ENCODE measurements around the gene INPP5A. TPM values are rescaled to one million over a fixed set of nuclear protein-coding genes. Genes with fewer than 3 reads are reported as not detected.
A peak's percentile ranks its signal among the peaks of the same experiment; 100 is the strongest.

Gene INPP5A
- total and polyA plus RNA-seq, 4 donors, result 37.7 to 112 (median 54.9) TPM

DNA sequence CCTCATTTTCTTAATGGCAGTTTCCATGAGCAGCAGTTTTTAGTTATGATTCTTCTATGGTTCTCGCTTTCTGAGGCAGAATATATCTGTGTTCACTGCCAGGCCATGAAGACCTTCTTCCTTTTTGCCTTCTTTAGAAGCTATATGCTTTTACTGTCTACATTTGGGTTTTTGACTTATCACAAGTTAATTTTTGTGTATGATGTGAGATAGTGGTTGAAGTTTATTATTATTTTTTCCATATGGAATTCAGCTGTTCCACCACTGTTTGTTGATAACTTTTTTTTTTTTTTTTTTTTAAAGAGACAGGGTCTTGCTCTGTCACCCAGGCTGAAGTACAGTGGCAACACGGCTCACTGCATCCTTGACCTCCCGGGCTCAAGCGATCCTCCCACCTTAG, 44.5 kb downstream of the INPP5A start:
- no peak overlapping the region for H3K27ac ChIP-seq (ENCODE audit: low read depth in 1 of 2, low read length in 2 of 2)
- H3K9me3 ChIP-seq (ENCODE audit: control insufficient read depth, low read length), result no peaks in the 10 kb centered on the region
- no peaks in the 10 kb centered on the region for H3K36me3 ChIP-seq (ENCODE audit: control insufficient read depth in 1 of 2, insufficient read depth in 2 of 2, low read length in 1 of 2)
- H3K4me3 ChIP-seq (ENCODE audit: low read length in 2 of 2), result no peak overlapping the region
- peaks cover 0 to 3% of the 10 kb centered on the region in 2 donors for H3K4me1 ChIP-seq (ENCODE audit: control insufficient read depth in 1 of 2, insufficient read depth in 2 of 2, low read length in 2 of 2)
- WGBS, 2 donors, result 96 to 97% methylated on average over 4 of the region's 4 CpGs
- DNase-seq (no peak), ATAC-seq (ENCODE audit: low FRiP score) (no peak)
- H3K27me3 ChIP-seq (ENCODE audit: control insufficient read depth in 1 of 2, insufficient read depth in 2 of 2, low read length in 1 of 2), result no peaks in the 10 kb centered on the region
- intact Hi-C loops (cut with DNase I), result no loop called here

DNA sequence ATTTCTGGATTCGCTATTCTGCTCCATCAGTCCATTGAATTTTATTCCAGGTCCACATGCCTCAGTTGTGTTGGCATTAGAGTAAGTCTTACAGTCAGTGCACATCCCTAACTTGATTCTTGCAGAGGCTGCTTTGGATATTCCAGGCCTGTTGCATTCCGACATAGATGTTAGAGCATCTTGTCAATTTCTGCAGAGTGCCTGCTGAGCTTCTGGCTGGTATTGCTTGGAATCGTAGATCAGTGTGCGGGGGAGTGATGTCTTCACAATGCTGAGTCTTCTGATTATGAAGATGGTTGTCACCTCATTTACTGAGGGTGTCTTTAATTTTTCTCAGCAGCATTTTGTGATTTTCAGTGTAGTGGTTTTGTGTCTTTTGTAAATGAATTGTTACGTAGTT, 45.2 kb downstream of the INPP5A start:
- Histone ChIP-seq H3K27me3 (ENCODE audit: control insufficient read depth in 1 of 2, insufficient read depth in 2 of 2, low read length in 1 of 2) (no peaks in the 10 kb centered on the region), H3K27ac (ENCODE audit: low read depth in 1 of 2, low read length in 2 of 2) (no peak overlapping the region), H3K4me1 (ENCODE audit: control insufficient read depth in 1 of 2, insufficient read depth in 2 of 2, low read length in 2 of 2) (peaks cover 0 to 3% of the 10 kb centered on the region in 2 donors), H3K9me3 (ENCODE audit: control insufficient read depth, low read length) (no peaks in the 10 kb centered on the region), H3K36me3 (ENCODE audit: control insufficient read depth in 1 of 2, insufficient read depth in 2 of 2, low read length in 1 of 2) (no peaks in the 10 kb centered on the region), H3K4me3 (ENCODE audit: low read length in 2 of 2) (no peak overlapping the region)
- intact Hi-C loops (cut with DNase I), result no loop called here
- WGBS, 2 donors, result 88 to 96% methylated on average over 5 of the region's 5 CpGs
- no peak for DNase-seq
- no peak for ATAC-seq (ENCODE audit: low FRiP score)

DNA sequence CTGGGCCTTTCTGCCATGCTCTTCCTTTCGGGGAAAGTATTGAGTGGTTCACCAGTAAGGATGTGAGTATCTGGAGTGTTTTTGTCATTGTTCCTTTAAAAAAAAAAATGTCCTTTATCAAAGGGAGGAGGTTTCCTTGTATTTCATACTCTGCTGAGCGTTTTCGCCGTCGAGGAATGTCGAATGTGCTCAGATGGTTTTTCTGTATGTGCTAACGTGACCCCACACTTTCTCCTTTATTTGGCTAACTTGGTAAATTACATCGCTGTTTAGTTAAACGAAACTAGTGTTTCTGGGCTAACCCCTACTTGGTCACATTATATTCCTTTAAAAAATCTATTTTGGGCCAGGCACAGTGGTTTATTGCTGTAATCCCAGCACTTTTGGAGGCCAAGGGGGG, 45.9 kb downstream of the INPP5A start:
- WGBS, 2 donors, result 12 to 52% methylated on average over 9 of the region's 9 CpGs
- DNase-seq (no peak), ATAC-seq (ENCODE audit: low FRiP score) (no peak)
- Histone ChIP-seq H3K27me3 (ENCODE audit: control insufficient read depth in 1 of 2, insufficient read depth in 2 of 2, low read length in 1 of 2) (no peaks in the 10 kb centered on the region), H3K4me3 (ENCODE audit: low read length in 2 of 2) (no peak overlapping the region), H3K9me3 (ENCODE audit: control insufficient read depth, low read length) (no peaks in the 10 kb centered on the region), H3K36me3 (ENCODE audit: control insufficient read depth in 1 of 2, insufficient read depth in 2 of 2, low read length in 1 of 2) (no peaks in the 10 kb centered on the region), H3K4me1 (ENCODE audit: control insufficient read depth in 1 of 2, insufficient read depth in 2 of 2, low read length in 2 of 2) (peaks cover 0 to 3% of the 10 kb centered on the region in 2 donors), H3K27ac (ENCODE audit: low read depth in 1 of 2, low read length in 2 of 2) (peak overlapping the region in 1 of 2 donors; percentile 64)
- intact Hi-C loops (cut with DNase I), result no loop called here

DNA sequence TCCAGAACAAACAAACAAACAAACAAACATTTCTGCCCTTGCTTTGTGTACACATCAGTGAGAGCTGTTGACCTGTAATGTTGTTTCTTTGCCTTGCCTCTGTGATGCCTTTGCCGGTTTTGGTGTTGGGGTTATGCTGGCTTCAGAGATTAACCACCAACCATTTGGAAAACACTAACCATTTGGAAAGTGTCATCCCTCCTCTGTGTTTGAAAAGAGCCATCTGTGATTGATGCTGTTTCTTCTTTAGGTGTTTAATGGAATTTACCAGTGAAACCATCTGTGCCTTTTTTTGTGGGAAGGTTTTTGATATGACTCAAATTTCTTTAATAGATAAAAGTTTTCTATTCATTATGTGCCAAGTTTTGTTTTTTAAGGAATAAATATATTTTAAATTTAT, 46.5 kb downstream of the INPP5A start:
- H3K4me1 ChIP-seq (ENCODE audit: control insufficient read depth in 1 of 2, insufficient read depth in 2 of 2, low read length in 2 of 2), result peaks cover 0 to 6% of the 10 kb centered on the region in 2 donors
- WGBS, 2 donors, result 84 to 90% methylated on average over 1 of the region's 1 CpG
- H3K36me3 ChIP-seq (ENCODE audit: control insufficient read depth in 1 of 2, insufficient read depth in 2 of 2, low read length in 1 of 2), result no peaks in the 10 kb centered on the region
- ATAC-seq (ENCODE audit: low FRiP score), result no peak
- peak overlapping the region in 1 of 2 donors; percentile 64 for H3K27ac ChIP-seq (ENCODE audit: low read depth in 1 of 2, low read length in 2 of 2)
- DNase-seq, result no peak
- H3K9me3 ChIP-seq (ENCODE audit: control insufficient read depth, low read length), result no peaks in the 10 kb centered on the region
- no peak overlapping the region for H3K4me3 ChIP-seq (ENCODE audit: low read length in 2 of 2)
- intact Hi-C loops (cut with DNase I), result no loop called here
- no peaks in the 10 kb centered on the region for H3K27me3 ChIP-seq (ENCODE audit: control insufficient read depth in 1 of 2, insufficient read depth in 2 of 2, low read length in 1 of 2)

DNA sequence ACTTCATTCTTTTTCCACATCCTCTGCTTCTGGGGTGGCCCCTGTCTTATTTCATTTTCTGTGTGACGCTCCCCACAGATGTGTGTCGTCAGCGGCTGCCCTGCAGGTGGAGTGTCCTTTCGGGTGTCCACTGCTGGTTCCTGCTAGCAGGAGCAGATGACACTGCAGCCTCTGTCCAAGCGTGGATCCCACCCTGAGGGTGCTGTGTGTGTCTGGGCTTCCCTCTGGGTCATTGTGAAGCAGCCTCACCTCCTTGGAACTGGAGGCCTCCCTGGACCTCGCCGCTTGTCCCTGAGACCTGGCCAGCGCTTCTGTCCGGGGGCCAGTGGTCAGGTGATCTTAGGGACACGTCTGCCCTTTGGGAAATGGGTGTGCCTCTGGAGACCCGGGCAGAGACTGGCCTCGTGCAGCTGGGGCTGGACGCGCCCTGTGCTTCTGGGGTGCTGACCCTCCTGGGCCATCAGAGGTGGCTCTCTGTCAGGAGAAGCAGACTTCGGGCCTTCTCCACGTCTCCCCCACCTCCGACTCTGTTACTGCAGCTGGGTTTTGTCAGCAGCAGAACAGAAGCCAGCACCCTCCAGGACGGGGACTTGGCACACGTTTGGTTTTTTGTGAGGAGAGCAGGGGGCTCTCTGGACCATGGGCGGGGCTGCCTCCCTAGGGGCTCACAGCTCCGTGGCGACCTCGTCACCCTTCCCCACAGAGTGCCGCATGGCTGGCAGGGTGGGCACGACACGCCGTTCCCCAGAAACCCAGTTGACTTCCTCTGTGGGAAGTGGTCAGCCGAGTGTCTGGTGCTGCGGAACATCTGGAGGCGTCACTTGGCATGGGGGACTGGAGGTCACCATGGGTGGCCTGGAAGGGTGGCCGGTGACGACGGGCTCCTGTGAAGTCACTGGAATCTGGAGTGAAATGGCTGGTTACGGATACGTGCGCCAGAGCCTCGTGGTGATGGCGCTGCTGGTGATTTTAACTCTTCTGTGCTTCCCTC, 48.4 kb downstream of the INPP5A start:
- Histone ChIP-seq H3K36me3 (ENCODE audit: control insufficient read depth in 1 of 2, insufficient read depth in 2 of 2, low read length in 1 of 2) (no peaks in the 10 kb centered on the region), H3K27ac (ENCODE audit: low read depth in 1 of 2, low read length in 2 of 2) (peak overlapping the region in 1 of 2 donors; percentile 14), H3K9me3 (ENCODE audit: control insufficient read depth, low read length) (no peaks in the 10 kb centered on the region), H3K4me3 (ENCODE audit: low read length in 2 of 2) (no peak overlapping the region), H3K27me3 (ENCODE audit: control insufficient read depth in 1 of 2, insufficient read depth in 2 of 2, low read length in 1 of 2) (no peaks in the 10 kb centered on the region), H3K4me1 (ENCODE audit: control insufficient read depth in 1 of 2, insufficient read depth in 2 of 2, low read length in 2 of 2) (peaks cover 4 to 5% of the 10 kb centered on the region in 2 donors)
- peak; percentile 74 to 77 for DNase-seq
- intact Hi-C loops (cut with DNase I), result loop anchor here in 1 of 2 donors (5.0 kb wide), 1 partner anchor 69 kb away; no protein-coding TSS in a partner anchor
- WGBS, 2 donors, result 56 to 70% methylated on average over 38 of the region's 38 CpGs
- no peak for ATAC-seq (ENCODE audit: low FRiP score)

DNA sequence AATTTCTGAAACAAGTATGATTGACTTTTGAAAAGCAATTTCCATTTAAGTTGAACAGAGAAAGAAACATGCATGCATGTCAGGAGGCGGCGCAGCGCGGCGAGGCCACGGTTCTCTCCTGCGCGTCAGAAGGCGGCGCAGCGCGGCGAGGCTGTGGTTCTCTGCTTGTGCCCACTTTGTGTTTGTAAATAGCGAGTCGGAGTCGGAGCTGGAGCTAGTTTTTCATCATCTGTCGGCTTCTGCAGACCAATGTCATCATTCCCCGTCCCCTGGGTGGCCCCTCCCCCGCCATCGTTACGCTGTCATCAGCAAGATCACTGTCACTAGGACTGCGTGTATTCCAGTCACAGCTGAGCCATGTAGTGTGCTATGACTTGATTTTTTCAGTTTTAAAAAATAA, 49.2 kb downstream of the INPP5A start:
- no peak overlapping the region for H3K4me3 ChIP-seq (ENCODE audit: low read length in 2 of 2)
- no peaks in the 10 kb centered on the region for H3K9me3 ChIP-seq (ENCODE audit: control insufficient read depth, low read length)
- H3K27me3 ChIP-seq (ENCODE audit: control insufficient read depth in 1 of 2, insufficient read depth in 2 of 2, low read length in 1 of 2), result no peaks in the 10 kb centered on the region
- no peak overlapping the region for H3K27ac ChIP-seq (ENCODE audit: low read depth in 1 of 2, low read length in 2 of 2)
- H3K36me3 ChIP-seq (ENCODE audit: control insufficient read depth in 1 of 2, insufficient read depth in 2 of 2, low read length in 1 of 2), result no peaks in the 10 kb centered on the region
- no peak for ATAC-seq (ENCODE audit: low FRiP score)
- WGBS, 2 donors, result 95 to 96% methylated on average over 22 of the region's 22 CpGs
- peaks cover 4 to 8% of the 10 kb centered on the region in 2 donors for H3K4me1 ChIP-seq (ENCODE audit: control insufficient read depth in 1 of 2, insufficient read depth in 2 of 2, low read length in 2 of 2)
- no peak for DNase-seq
- intact Hi-C loops (cut with DNase I), result loop anchor here in 1 of 2 donors (5.0 kb wide), 1 partner anchor 69 kb away; no protein-coding TSS in a partner anchor

DNA sequence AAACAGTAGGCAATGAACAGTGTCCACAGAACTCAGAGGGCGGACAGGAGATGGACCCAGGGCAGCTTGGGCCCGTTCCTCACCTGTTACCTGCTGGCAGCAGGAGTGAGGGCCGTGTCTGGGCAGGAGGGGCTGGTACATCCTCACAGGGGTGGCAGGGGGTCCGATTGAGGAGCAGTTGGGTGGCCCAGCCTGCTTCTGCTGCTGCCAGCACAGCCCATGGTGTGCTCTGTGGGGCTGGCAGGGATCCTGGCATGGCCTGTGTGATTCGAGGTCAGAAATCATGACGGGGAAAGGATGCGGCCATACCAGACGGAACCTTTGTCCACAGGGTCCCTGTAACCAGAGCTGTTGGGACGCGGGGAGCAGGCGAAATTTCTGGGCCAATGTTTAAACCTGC, 49.6 kb downstream of the INPP5A start:
- Histone ChIP-seq H3K9me3 (ENCODE audit: control insufficient read depth, low read length) (no peaks in the 10 kb centered on the region), H3K27ac (ENCODE audit: low read depth in 1 of 2, low read length in 2 of 2) (peak overlapping the region in 1 of 2 donors; percentile 20), H3K36me3 (ENCODE audit: control insufficient read depth in 1 of 2, insufficient read depth in 2 of 2, low read length in 1 of 2) (no peaks in the 10 kb centered on the region), H3K4me3 (ENCODE audit: low read length in 2 of 2) (no peak overlapping the region), H3K4me1 (ENCODE audit: control insufficient read depth in 1 of 2, insufficient read depth in 2 of 2, low read length in 2 of 2) (peaks cover 4 to 8% of the 10 kb centered on the region in 2 donors), H3K27me3 (ENCODE audit: control insufficient read depth in 1 of 2, insufficient read depth in 2 of 2, low read length in 1 of 2) (no peaks in the 10 kb centered on the region)
- DNase-seq (peak in 1 of 2 donors; percentile 68), ATAC-seq (ENCODE audit: low FRiP score) (no peak)
- intact Hi-C loops (cut with DNase I), result loop anchor here in 1 of 2 donors (5.0 kb wide), 1 partner anchor 70 kb away; no protein-coding TSS in a partner anchor
- 83 to 91% methylated on average over 11 of the region's 11 CpGs for WGBS, 2 donors

DNA sequence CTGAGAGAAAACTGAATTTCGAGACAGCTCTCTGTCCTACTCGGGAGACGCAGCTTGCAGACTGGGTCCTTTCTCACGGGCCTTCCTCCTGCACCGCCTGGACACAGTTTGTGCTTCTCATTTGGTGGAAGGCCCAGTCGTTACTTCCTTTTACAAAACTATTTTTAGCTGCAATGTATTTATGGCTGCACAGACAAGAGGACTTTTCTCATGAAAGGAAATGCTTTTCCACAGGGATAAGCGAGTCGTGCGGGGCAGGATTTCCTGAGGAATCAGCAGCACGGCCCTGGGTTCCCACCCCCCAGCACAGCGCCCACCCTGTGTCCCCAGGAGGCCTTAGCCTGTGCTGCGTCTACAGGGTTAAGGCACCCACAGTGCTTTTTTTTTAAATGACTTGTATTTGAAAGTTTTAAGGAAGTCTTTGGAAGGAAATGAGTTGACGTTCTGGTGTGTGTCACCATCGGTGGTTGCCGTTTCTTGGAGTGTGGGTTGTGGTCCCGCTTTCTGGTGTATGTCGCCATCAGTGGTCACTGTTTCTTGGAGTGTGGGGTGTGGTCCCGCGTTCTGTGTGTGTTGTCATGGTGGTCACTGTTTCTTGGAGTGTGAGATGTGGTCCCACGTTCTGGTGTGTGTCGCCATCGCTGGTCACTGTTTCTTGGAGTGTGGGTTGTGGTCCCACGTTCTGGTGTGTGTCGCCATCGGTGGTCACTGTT, 50.9 kb downstream of the INPP5A start:
- Histone ChIP-seq H3K4me3 (ENCODE audit: low read length in 2 of 2) (no peak overlapping the region), H3K4me1 (ENCODE audit: control insufficient read depth in 1 of 2, insufficient read depth in 2 of 2, low read length in 2 of 2) (peaks cover 4 to 8% of the 10 kb centered on the region in 2 donors), H3K27me3 (ENCODE audit: control insufficient read depth in 1 of 2, insufficient read depth in 2 of 2, low read length in 1 of 2) (no peaks in the 10 kb centered on the region), H3K9me3 (ENCODE audit: control insufficient read depth, low read length) (no peaks in the 10 kb centered on the region), H3K27ac (ENCODE audit: low read depth in 1 of 2, low read length in 2 of 2) (peak overlapping the region; percentile 58 to 81), H3K36me3 (ENCODE audit: control insufficient read depth in 1 of 2, insufficient read depth in 2 of 2, low read length in 1 of 2) (no peaks in the 10 kb centered on the region)
- ATAC-seq (ENCODE audit: low FRiP score) (no peak), DNase-seq (peak; percentile 68 to 76)
- WGBS, 2 donors, result 23 to 28% methylated on average over 25 of the region's 25 CpGs
- intact Hi-C loops (cut with DNase I), result loop anchor here in 1 of 2 donors (2.0 to 5.0 kb wide), 2 partner anchors 42 to 71 kb away; no protein-coding TSS in a partner anchor

Data from aorta (tissue), 5 donors.